ENCODE results near the gene ATG7. TPM values are rescaled to one million over a fixed set of nuclear protein-coding genes. Genes with fewer than 3 reads are reported as not detected.

Gene ATG7
- total and polyA plus RNA-seq, 2 donors from 2014 or later: 15.3 to 54.9 TPM

GRCh38 chr3:11288021-11288491 lies 15.9 kb downstream of the ATG7 start:
- no peak for TF ChIP-seq CTCF (IDR thresholded peaks at IDR 0.05; ENCODE audit: borderline replicate concordance, extremely low read depth, insufficient read depth)
- Histone ChIP-seq H3K4me1 (ENCODE audit: control insufficient read depth in 2 of 3, insufficient read depth in 2 of 3, low read depth in 1 of 3, low read length in 3 of 3) (peaks cover 0 to 17% (median 3%) of the 10 kb centered on the region in 3 donors), H3K27ac (ENCODE audit: low read depth in 2 of 2, low read length in 2 of 2) (no peak overlapping the region), H3K27me3 (ENCODE audit: control insufficient read depth, insufficient read depth, low read length) (no peaks in the 10 kb centered on the region), H3K36me3 (ENCODE audit: control insufficient read depth in 2 of 3, insufficient read depth in 3 of 3, low read length in 3 of 3) (no peaks in the 10 kb centered on the region), H3K4me3 (ENCODE audit: low read length in 3 of 3) (no peak overlapping the region), H3K9ac (ENCODE audit: low read length in 3 of 3) (no peak overlapping the region), H3K9me3 (ENCODE audit: control insufficient read depth in 2 of 3, insufficient read depth in 1 of 3, low read length in 3 of 3) (no peaks in the 10 kb centered on the region)
- no peak for FAIRE-seq
- DNase-seq: no peak
- intact Hi-C loops (cut with DNase I): no loop called here

DNA sequence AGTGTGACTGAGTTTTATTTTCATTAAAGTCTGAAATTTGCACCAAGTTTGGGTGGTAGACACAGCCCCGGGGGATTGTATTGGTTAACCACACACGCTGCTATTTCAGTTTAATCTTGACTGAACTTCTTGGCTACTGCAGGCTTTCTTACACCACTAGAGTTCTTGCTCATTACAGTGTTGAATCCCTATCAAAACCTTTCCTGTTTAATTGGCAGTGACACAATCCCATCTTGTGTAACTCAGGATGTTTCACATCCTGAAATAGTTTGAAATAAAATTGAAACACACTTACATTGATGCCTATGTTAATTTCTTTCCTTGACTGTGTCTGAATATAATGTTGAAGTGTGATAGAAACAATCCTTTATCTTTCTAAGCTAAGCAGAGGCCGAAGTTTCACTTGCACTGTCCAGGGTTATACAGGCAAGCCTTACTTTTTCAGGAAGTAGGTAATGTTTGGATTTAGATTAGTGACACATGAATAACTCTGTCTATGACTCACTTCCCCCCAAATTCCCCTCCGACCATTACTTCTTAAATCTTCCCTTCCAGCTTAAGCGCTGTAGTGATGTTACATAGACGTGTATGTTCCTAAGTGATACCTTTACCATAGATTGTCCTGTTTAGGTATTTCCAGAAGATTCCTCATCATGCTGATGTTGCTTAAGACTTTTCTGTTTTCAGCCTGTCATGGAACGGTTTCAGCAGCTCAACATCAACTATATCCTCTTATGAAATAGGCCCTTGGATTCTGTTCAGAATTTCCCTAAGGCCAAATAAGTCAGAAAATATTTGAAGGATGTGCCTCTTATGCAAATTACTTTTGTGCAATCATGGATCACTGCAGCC lies 16.8 kb downstream of the ATG7 start:
- DNase-seq (no peak), FAIRE-seq (no peak)
- H3K27ac ChIP-seq (ENCODE audit: low read depth in 2 of 2, low read length in 2 of 2): peak overlapping the region; percentile 46 to 54
- intact Hi-C loops (cut with DNase I): no loop called here
- H3K9ac ChIP-seq (ENCODE audit: low read length in 3 of 3): no peak overlapping the region
- no peak overlapping the region for H3K4me3 ChIP-seq (ENCODE audit: low read length in 3 of 3)
- no peak for TF ChIP-seq CTCF (IDR thresholded peaks at IDR 0.05; ENCODE audit: borderline replicate concordance, extremely low read depth, insufficient read depth)
- H3K36me3 ChIP-seq (ENCODE audit: control insufficient read depth in 2 of 3, insufficient read depth in 3 of 3, low read length in 3 of 3): no peaks in the 10 kb centered on the region
- peaks cover 0 to 13% (median 0%) of the 10 kb centered on the region in 3 donors for H3K4me1 ChIP-seq (ENCODE audit: control insufficient read depth in 2 of 3, insufficient read depth in 2 of 3, low read depth in 1 of 3, low read length in 3 of 3)
- H3K27me3 ChIP-seq (ENCODE audit: control insufficient read depth, insufficient read depth, low read length): no peaks in the 10 kb centered on the region
- no peaks in the 10 kb centered on the region for H3K9me3 ChIP-seq (ENCODE audit: control insufficient read depth in 2 of 3, insufficient read depth in 1 of 3, low read length in 3 of 3)

DNA sequence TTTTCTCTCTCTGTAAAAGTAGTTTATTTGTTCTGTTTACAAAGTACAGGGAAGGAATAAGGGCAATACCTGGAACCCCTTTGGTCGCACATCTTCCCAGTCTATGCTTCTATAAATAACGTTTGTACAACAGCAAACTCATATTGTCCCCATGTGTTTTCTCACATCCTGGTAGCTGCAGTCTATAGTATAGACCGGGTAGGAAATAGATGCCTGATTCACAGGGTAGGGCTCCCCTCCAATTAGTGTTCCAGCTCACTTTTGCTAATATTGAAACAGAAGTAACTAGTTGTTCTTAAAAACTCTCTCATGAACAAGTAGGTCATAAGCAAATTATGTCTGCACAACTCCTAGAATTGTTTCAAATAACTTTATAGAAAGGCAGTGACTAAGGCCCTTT lies 17.7 kb downstream of the ATG7 start:
- Histone ChIP-seq H3K36me3 (ENCODE audit: control insufficient read depth in 2 of 3, insufficient read depth in 3 of 3, low read length in 3 of 3) (no peaks in the 10 kb centered on the region), H3K27me3 (ENCODE audit: control insufficient read depth, insufficient read depth, low read length) (no peaks in the 10 kb centered on the region), H3K4me3 (ENCODE audit: low read length in 3 of 3) (no peak overlapping the region), H3K4me1 (ENCODE audit: control insufficient read depth in 2 of 3, insufficient read depth in 2 of 3, low read depth in 1 of 3, low read length in 3 of 3) (peaks cover 0 to 13% (median 0%) of the 10 kb centered on the region in 3 donors), H3K9ac (ENCODE audit: low read length in 3 of 3) (no peak overlapping the region), H3K9me3 (ENCODE audit: control insufficient read depth in 2 of 3, insufficient read depth in 1 of 3, low read length in 3 of 3) (no peaks in the 10 kb centered on the region), H3K27ac (ENCODE audit: low read depth in 2 of 2, low read length in 2 of 2) (peak overlapping the region; percentile 46 to 54)
- TF ChIP-seq CTCF (IDR thresholded peaks at IDR 0.05; ENCODE audit: borderline replicate concordance, extremely low read depth, insufficient read depth): no peak
- intact Hi-C loops (cut with DNase I): no loop called here
- no peak for FAIRE-seq
- no peak for DNase-seq

All from kidney (tissue), 14 donors.